B cell (primary cell): ENCODE results near the gene PMF1. TPM values are rescaled to one million over a fixed set of nuclear protein-coding genes. Genes with fewer than 3 reads are reported as not detected.
"Not testable (repeated sequence)": the region's sequence is repeated elsewhere in the genome, so short reads cannot be mapped to it uniquely, and the experiment has no call there.

ENCODE experiments used
- ATAC-seq: fragments of 200-7000 bp; cut with Tn5 transposase; one replicate; pipeline ENCODE4 v1.10.0; 2021; ENCODE audit warnings: low read depth, mild to moderate bottlenecking, moderate number of reproducible peaks, moderate library complexity
- CTCF ChIA-PET: fragments of 350-600 bp; sonication (Branson Sonifier 250); formaldehyde crosslinking; loops from one replicate; lab custom pipeline; 2021; ENCODE audit warnings: antibody characterized with exemption, inconsistent platforms; lab: Charles Lee
- POLR2A ChIA-PET: fragments of 350-600 bp; sonication (Branson Sonifier 250); formaldehyde crosslinking; loops from one replicate; lab custom pipeline; 2021; ENCODE audit warnings: antibody characterized with exemption; lab: Charles Lee
- DNase-seq: peaks from one replicate; pipeline ENCODE4 v3.0.0; 2013
- H2AFZ ChIP-seq: 2 replicates; pipeline ENCODE4 v1.6.1; 2012; ENCODE audit warnings: mild to moderate bottlenecking, low read depth, low read length; ENCODE audit not compliant: insufficient read depth, poor library complexity, severe bottlenecking
- H3K27ac ChIP-seq, 2 donors: 1 replicate in 1 of 2; 2 replicates in 1 of 2; pipeline ENCODE4 v1.5.1; 2012 to 2013; ENCODE audit warnings: low read length in 2 of 2, mild to moderate bottlenecking in 2 of 2, moderate library complexity in 1 of 2
- H3K27me3 ChIP-seq, 4 experiments: fragments of 200-600 bp in 1 of 4; sonication (generic) in 1 of 4; replicated peaks in 1 of 4; 1 replicate in 2 of 4; 2 replicates in 2 of 4; pipeline versions ENCODE4 v1.6.1 to v1.7.0; 2013 to 2016; ENCODE audit warnings: low read length in 3 of 4, mild to moderate bottlenecking in 2 of 4, mixed read lengths in 1 of 4, moderate library complexity in 1 of 4; ENCODE audit not compliant: insufficient read depth in 4 of 4, control insufficient read depth in 3 of 4; ENCODE audit errors: control extremely low read depth in 1 of 4
- H3K36me3 ChIP-seq, 2 experiments: replicated peaks in 1 of 2; 1 replicate in 1 of 2; 2 replicates in 1 of 2; pipeline versions ENCODE4 v1.6.1 to v1.7.1; 2013; ENCODE audit warnings: low read length in 1 of 2; ENCODE audit not compliant: insufficient read depth in 2 of 2, control insufficient read depth in 1 of 2; ENCODE audit errors: control extremely low read depth in 1 of 2, extremely low read depth in 1 of 2
- H3K4me1 ChIP-seq, 2 donors: fragments of 200-600 bp in 1 of 2; sonication (generic) in 1 of 2; 1 replicate in 1 of 2; 2 replicates in 1 of 2; pipeline versions ENCODE4 v1.5.1 to v1.6.1; 2013 to 2017; ENCODE audit warnings: low read length in 2 of 2; ENCODE audit not compliant: control insufficient read depth in 2 of 2, insufficient read depth in 2 of 2
- H3K4me2 ChIP-seq: replicated peaks from 2 replicates; pipeline ENCODE3; 2012; ENCODE audit warnings: mild to moderate bottlenecking, low read depth, low read length; ENCODE audit not compliant: poor library complexity, severe bottlenecking
- H3K4me3 ChIP-seq, 5 experiments: fragments of 200-600 bp in 1 of 5; sonication (generic) in 1 of 5; 1 replicate in 3 of 5; 2 replicates in 2 of 5; pipeline versions ENCODE4 v1.5.1 to v1.7.0; 2011 to 2016; ENCODE audit warnings: low read length in 4 of 5, mild to moderate bottlenecking in 4 of 5, low read depth in 2 of 5, control low read depth in 1 of 5, moderate library complexity in 1 of 5; ENCODE audit not compliant: insufficient read depth in 1 of 5; ENCODE audit errors: control extremely low read depth in 1 of 5, extremely low read depth in 1 of 5
- H3K79me2 ChIP-seq: fragments of 200-600 bp; sonication (generic); one replicate; pipeline ENCODE4 v1.6.0; 2016; ENCODE audit warnings: low read length; ENCODE audit not compliant: control insufficient read depth, insufficient read depth
- H3K9ac ChIP-seq: fragments of 200-600 bp; sonication (generic); 2 replicates; pipeline ENCODE4 v1.6.1; 2017; ENCODE audit warnings: mild to moderate bottlenecking, low read length, moderate library complexity
- H3K9me3 ChIP-seq, 3 donors: one replicate each; pipeline versions ENCODE4 v1.6.1 to v1.7.1; 2013; ENCODE audit warnings: low read length in 2 of 3; ENCODE audit not compliant: control insufficient read depth in 2 of 3, insufficient read depth in 1 of 3; ENCODE audit errors: control extremely low read depth in 1 of 3
- H4K20me1 ChIP-seq: 2 replicates; pipeline ENCODE4 v1.6.0; 2012; ENCODE audit warnings: mild to moderate bottlenecking, low read length; ENCODE audit not compliant: insufficient read depth, control insufficient read depth, poor library complexity, severe bottlenecking
- H3K27ac Mint-ChIP-seq: one replicate; pipeline ENCODE4 v1.8.0; 2021; ENCODE audit warnings: mixed read lengths
- H3K27me3 Mint-ChIP-seq: one replicate; pipeline ENCODE4 v1.8.0; 2021; ENCODE audit warnings: mixed read lengths
- H3K4me1 Mint-ChIP-seq: one replicate; pipeline ENCODE4 v1.8.0; 2021; ENCODE audit warnings: mixed read lengths
- H3K4me3 Mint-ChIP-seq: one replicate; pipeline ENCODE4 v1.8.0; 2021; ENCODE audit warnings: mixed read lengths
- H3K9me3 Mint-ChIP-seq: one replicate; pipeline ENCODE4 v1.8.0; 2022; ENCODE audit warnings: mixed read lengths; ENCODE audit not compliant: insufficient read depth
- CTCF ChIP-seq: fragments of 200-600 bp; IDR thresholded peaks from one replicate; pipeline ENCODE4 v1.8.0; 2022; ENCODE audit warnings: antibody characterized with exemption, mild to moderate bottlenecking
- EZH2 ChIP-seq: IDR thresholded peaks from 2 replicates; pipeline ENCODE4 v1.6.1; 2012; ENCODE audit warnings: borderline replicate concordance, low read depth, mild to moderate bottlenecking, moderate library complexity, low read length; ENCODE audit not compliant: insufficient read depth, poor library complexity, severe bottlenecking
- WGBS: methylation state at CpG from one replicate; pipeline ENCODE4 v1.1.5; 2013; ENCODE audit warnings: missing lambda C conversion rate; ENCODE audit not compliant: insufficient coverage; 5-methylcytosine and 5-hydroxymethylcytosine counted together
- intact Hi-C: fragments of 100-400 bp; cut with micrococcal nuclease; formaldehyde crosslinking; loops from one replicate; pipeline ENCODE4 v1.10.0; 2022
- polyA plus RNA-seq: library from polyadenylated mRNA; depleted of rRNA; stranded (reverse); fragments of >200 nt; gene quantifications from 2 replicates; pipeline ENCODE4 v1.2.3, GENCODE V29; 2012
- total RNA-seq, 2 donors: library from RNA; stranded (reverse); fragments of 120-200 nt in 1 of 2; gene quantifications; 1 replicate in 1 of 2; 2 replicates in 1 of 2; pipeline versions ENCODE4 v1.2.3 to v1.2.4, GENCODE V29; 2013 to 2022

PMF1 gene
- total and polyA plus RNA-seq, 2 donors (not counting 1 experiment from before 2014, with no cell fraction given) = 58.3 to 101 TPM

GRCh38 chr1:156214024-156214748 lies 1.4 kb downstream of the PMF1 start:
- CTCF ChIA-PET = interaction anchor here (1.6 to 3.0 kb wide), 4 partner anchors 11 to 85 kb away, joined by 4 to 43 read pairs (median 9); partner anchors contain the start of gene SMG5
- no peak overlapping the region for H3K9ac ChIP-seq
- intact Hi-C loops = loop anchor here (5.0 kb wide), 1 partner anchor 357 kb away; the partner anchor contains the start of genes GON4L and SYT11
- peaks cover 14 to 19% of the 10 kb centered on the region in 2 donors for H3K4me1 ChIP-seq
- H3K9me3 ChIP-seq = no peaks in the 10 kb centered on the region
- H3K79me2 ChIP-seq = peaks cover 40% of the 10 kb centered on the region
- peak overlapping the region; percentile 93 for H3K4me2 ChIP-seq
- peak overlapping the region in 1 of 5 experiments; percentile 92 for H3K4me3 ChIP-seq
- Mint-ChIP-seq H3K27ac (peak overlapping the region; percentile 77), H3K4me1 (peaks cover 34% of the 10 kb centered on the region), H3K9me3 (no peaks in the 10 kb centered on the region), H3K4me3 (peak overlapping the region; percentile 76), H3K27me3 (no peaks in the 10 kb centered on the region)
- DNase-seq (no peak), ATAC-seq (no peak)
- TF ChIP-seq CTCF (no peak), EZH2 (no peak)
- no peak overlapping the region for H2AFZ ChIP-seq
- H3K36me3 ChIP-seq = peaks cover 0 to 20% of the 10 kb centered on the region in 2 experiments
- POLR2A ChIA-PET = interaction anchor here (1.8 kb wide), 1 partner anchor 20 kb away, joined by 8 read pairs; the partner anchor contains the start of gene SLC25A44
- WGBS = 86% methylated on average over 12 of the region's 16 CpGs
- H3K27me3 ChIP-seq = no peaks in the 10 kb centered on the region
- H4K20me1 ChIP-seq = peaks cover 8% of the 10 kb centered on the region
- no peak overlapping the region for H3K27ac ChIP-seq

DNA sequence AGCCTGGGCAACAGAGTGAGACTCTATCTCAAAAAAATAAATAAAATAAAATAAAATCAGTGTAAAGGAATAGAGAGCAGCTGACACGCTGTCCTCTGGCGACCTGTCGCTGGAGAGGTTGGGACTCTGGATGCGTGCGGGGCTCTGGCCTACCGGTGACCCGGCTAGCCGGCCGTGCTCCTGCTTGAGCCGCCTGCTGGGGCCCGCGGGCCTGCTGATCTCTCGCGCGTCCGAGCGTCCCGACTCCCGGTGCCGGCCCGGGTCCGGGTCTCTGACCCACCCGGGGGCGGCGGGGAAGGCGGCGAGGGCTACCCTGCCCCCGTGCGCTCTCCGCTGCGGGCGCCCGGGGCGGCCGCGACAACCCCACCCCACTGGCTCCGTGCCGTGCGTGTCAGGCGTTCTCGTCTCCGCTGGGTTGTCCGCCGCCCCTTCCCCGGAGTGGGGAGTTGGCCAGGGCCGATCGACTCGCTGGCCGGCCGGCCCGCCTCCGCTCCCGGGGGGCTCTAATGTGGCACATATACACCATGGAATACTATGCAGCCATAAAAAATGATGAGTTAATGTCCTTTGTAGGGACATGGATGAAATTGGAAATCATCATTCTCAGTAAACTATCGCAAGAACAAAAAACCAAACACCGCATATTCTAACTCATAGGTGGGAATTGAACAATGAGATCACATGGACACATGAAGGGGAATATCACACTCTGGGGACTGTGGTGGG lies 3.7 kb downstream of the PMF1 start:
- ATAC-seq, H3K27me3 ChIP-seq, POLR2A ChIA-PET, DNase-seq, H3K9ac ChIP-seq, H3K4me3 Mint-ChIP-seq, H3K27me3 Mint-ChIP-seq, H3K9me3 ChIP-seq, H3K9me3 Mint-ChIP-seq, H2AFZ ChIP-seq, H3K4me3 ChIP-seq, H3K4me2 ChIP-seq, H3K27ac ChIP-seq, H3K27ac Mint-ChIP-seq, intact Hi-C loops: not testable (repeated sequence)
- H3K79me2 ChIP-seq = peaks cover 60% of the 10 kb centered on the region
- H3K36me3 ChIP-seq = peaks cover 4 to 18% of the 10 kb centered on the region in 2 experiments
- H3K4me1 ChIP-seq = peaks cover 14 to 19% of the 10 kb centered on the region in 2 donors
- peaks cover 35% of the 10 kb centered on the region for H3K4me1 Mint-ChIP-seq
- over 99% methylated on average over 38 of the region's 55 CpGs for WGBS
- CTCF ChIA-PET = interaction anchor here (1.5 kb wide), 1 partner anchor 69 kb away, joined by 4 read pairs; no protein-coding TSS in a partner anchor
- peaks cover 27% of the 10 kb centered on the region for H4K20me1 ChIP-seq
